ENCODE results near the gene EDC4. TPM values are rescaled to one million over a fixed set of nuclear protein-coding genes. Genes with fewer than 3 reads are reported as not detected.

EDC4 gene
- polyA plus RNA-seq, 1 donor from 2014 or later, result 66.0 TPM

DNA sequence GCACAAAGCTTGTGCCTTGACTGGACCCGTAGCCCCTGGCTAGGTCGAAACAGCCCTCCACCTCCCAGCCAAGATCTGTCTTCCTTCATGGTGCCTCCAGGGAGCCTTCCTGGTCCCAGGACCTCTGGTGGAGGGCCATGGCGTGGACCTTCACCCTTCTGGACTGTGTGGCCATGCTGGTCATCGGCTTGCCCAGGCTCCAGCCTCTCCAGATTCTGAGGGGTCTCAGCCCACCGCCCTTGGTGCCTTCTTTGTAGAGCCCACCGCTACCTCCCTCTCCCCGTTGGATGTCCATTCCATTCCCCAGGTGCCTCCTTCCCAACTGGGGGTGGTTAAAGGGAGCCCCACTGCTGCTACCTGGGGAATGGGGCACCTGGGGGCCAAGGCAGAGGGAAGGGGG, 55.3 kb downstream of the EDC4 start:
- no peak overlapping the region for H3K9ac ChIP-seq (ENCODE audit: low read length)
- no peak overlapping the region for H3K4me2 ChIP-seq (ENCODE audit: low read length)
- no peaks in the 10 kb centered on the region for H3K79me2 ChIP-seq (replicated peaks; ENCODE audit: insufficient read depth, low read length)
- no peak overlapping the region for H3K27ac ChIP-seq (ENCODE audit: low read length)
- no peaks in the 10 kb centered on the region for H4K20me1 ChIP-seq (ENCODE audit: insufficient read depth)
- H3K9me3 ChIP-seq (ENCODE audit: low read length), result no peaks in the 10 kb centered on the region
- H3K4me3 ChIP-seq (ENCODE audit: low read length), result no peak overlapping the region
- no peaks in the 10 kb centered on the region for H3K9me2 ChIP-seq (ENCODE audit: insufficient read depth, low read length)
- TF ChIP-seq TAF1 (IDR thresholded peaks at IDR 0.05; ENCODE audit: low read depth) (no peak), SMC3 (conservative IDR thresholded peaks at IDR 0.05; ENCODE audit: poor library complexity) (no peak), EZH2 (IDR thresholded peaks at IDR 0.05; ENCODE audit: borderline replicate concordance, insufficient read depth, low read length, poor library complexity, severe bottlenecking) (no peak), EP300 (conservative IDR thresholded peaks at IDR 0.05; ENCODE audit: poor library complexity, severe bottlenecking) (no peak), MXI1 (conservative IDR thresholded peaks at IDR 0.05; ENCODE audit: poor library complexity, severe bottlenecking) (no peak), CTCF (IDR thresholded peaks at IDR 0.05; ENCODE audit: poor library complexity, severe bottlenecking) (no peak)
- TF ChIP-seq, protein P1, sequence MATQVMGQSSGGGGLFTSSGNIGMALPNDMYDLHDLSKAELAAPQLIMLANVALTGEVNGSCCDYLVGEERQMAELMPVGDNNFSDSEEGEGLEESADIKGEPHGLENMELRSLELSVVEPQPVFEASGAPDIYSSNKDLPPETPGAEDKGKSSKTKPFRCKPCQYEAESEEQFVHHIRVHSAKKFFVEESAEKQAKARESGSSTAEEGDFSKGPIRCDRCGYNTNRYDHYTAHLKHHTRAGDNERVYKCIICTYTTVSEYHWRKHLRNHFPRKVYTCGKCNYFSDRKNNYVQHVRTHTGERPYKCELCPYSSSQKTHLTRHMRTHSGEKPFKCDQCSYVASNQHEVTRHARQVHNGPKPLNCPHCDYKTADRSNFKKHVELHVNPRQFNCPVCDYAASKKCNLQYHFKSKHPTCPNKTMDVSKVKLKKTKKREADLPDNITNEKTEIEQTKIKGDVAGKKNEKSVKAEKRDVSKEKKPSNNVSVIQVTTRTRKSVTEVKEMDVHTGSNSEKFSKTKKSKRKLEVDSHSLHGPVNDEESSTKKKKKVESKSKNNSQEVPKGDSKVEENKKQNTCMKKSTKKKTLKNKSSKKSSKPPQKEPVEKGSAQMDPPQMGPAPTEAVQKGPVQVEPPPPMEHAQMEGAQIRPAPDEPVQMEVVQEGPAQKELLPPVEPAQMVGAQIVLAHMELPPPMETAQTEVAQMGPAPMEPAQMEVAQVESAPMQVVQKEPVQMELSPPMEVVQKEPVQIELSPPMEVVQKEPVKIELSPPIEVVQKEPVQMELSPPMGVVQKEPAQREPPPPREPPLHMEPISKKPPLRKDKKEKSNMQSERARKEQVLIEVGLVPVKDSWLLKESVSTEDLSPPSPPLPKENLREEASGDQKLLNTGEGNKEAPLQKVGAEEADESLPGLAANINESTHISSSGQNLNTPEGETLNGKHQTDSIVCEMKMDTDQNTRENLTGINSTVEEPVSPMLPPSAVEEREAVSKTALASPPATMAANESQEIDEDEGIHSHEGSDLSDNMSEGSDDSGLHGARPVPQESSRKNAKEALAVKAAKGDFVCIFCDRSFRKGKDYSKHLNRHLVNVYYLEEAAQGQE (IDR thresholded peaks at IDR 0.05; ENCODE audit: borderline replicate concordance), result no peak
- H2AFZ ChIP-seq (ENCODE audit: low read depth, low read length), result no peak overlapping the region
- H3K27me3 ChIP-seq (ENCODE audit: insufficient read depth, low read depth, low read length), result no peaks in the 10 kb centered on the region
- no peaks in the 10 kb centered on the region for H3F3A ChIP-seq (ENCODE audit: insufficient read depth, low read length, poor library complexity, severe bottlenecking)
- H3K36me3 ChIP-seq (ENCODE audit: insufficient read depth, low read length), result no peaks in the 10 kb centered on the region

DNA sequence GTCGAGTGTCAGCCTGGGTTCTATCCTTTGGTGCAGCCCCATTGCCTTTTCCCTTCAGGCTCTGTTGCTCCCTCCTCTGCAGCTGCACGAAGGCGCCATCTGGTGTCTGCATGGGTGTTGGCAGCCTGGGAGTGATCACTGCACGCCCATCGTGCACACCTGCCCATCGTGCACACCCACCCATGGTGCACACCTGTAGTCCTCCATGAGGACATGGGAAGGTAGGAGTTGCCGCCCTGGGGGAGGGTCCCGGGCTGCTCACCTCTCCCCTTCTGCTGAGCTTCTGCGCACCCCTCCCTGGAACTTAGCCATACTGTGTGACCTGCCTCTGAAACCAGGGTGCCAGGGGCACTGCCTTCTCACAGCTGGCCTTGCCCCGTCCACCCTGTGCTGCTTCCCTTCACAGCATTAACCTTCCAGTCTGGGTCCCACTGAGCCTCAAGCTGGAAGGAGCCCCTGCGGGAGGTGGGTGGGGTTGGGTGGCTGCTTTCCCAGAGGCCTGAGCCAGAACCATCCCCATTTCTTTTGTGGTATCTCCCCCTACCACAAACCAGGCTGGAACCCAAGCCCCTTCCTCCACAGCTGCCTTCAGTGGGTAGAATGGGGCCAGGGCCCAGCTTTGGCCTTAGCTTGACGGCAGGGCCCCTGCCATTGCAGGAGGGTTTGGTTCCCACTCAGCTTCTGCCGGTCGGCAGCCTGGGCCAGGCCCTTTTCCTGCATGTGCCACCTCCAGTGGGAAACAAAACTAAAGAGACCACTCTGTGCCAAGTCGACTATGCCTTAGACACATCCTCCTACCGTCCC, 55.9 kb downstream of the EDC4 start:
- H3K4me2 ChIP-seq (ENCODE audit: low read length), result no peak overlapping the region
- H3K9me2 ChIP-seq (ENCODE audit: insufficient read depth, low read length), result no peaks in the 10 kb centered on the region
- no peaks in the 10 kb centered on the region for H3K79me2 ChIP-seq (replicated peaks; ENCODE audit: insufficient read depth, low read length)
- no peak overlapping the region for H3K4me3 ChIP-seq (ENCODE audit: low read length)
- H4K20me1 ChIP-seq (ENCODE audit: insufficient read depth), result no peaks in the 10 kb centered on the region
- H3K27me3 ChIP-seq (ENCODE audit: insufficient read depth, low read depth, low read length), result no peaks in the 10 kb centered on the region
- TF ChIP-seq CTCF (IDR thresholded peaks at IDR 0.05; ENCODE audit: poor library complexity, severe bottlenecking) (peak; percentile 87), MXI1 (conservative IDR thresholded peaks at IDR 0.05; ENCODE audit: poor library complexity, severe bottlenecking) (no peak), SMC3 (conservative IDR thresholded peaks at IDR 0.05; ENCODE audit: poor library complexity) (peak; percentile 90), POLR2AphosphoS5 (IDR thresholded peaks at IDR 0.05) (no peak), EZH2 (IDR thresholded peaks at IDR 0.05; ENCODE audit: borderline replicate concordance, insufficient read depth, low read length, poor library complexity, severe bottlenecking) (no peak), EP300 (conservative IDR thresholded peaks at IDR 0.05; ENCODE audit: poor library complexity, severe bottlenecking) (no peak), TAF1 (IDR thresholded peaks at IDR 0.05; ENCODE audit: low read depth) (no peak), RAD21 (conservative IDR thresholded peaks at IDR 0.05) (peak; percentile 81)
- TF ChIP-seq, protein P1 (IDR thresholded peaks at IDR 0.05; ENCODE audit: borderline replicate concordance), result no peak
- no peaks in the 10 kb centered on the region for H3K36me3 ChIP-seq (ENCODE audit: insufficient read depth, low read length)
- no peaks in the 10 kb centered on the region for H3F3A ChIP-seq (ENCODE audit: insufficient read depth, low read length, poor library complexity, severe bottlenecking)
- no peak overlapping the region for H3K9ac ChIP-seq (ENCODE audit: low read length)
- H3K27ac ChIP-seq (ENCODE audit: low read length), result no peak overlapping the region
- H3K9me3 ChIP-seq (ENCODE audit: low read length), result no peaks in the 10 kb centered on the region
- H2AFZ ChIP-seq (ENCODE audit: low read depth, low read length), result no peak overlapping the region

Data from neural cell (in vitro differentiated cells).